Esophagus muscularis mucosa (tissue), 4 donors: Measurements from ENCODE around the gene STARD13. TPM values are rescaled to one million over a fixed set of nuclear protein-coding genes. Genes with fewer than 3 reads are reported as not detected.
A peak's percentile ranks its signal among the peaks of the same experiment; 100 is the strongest.

Experiments
- DNase-seq: peaks from one replicate; pipeline ENCODE4 v3.0.0-alpha.2; 2017; ENCODE audit errors: extremely low spot score
- H3K27ac ChIP-seq, 4 donors: fragments of 200-600 bp; sonication (generic); replicated peaks in 1 of 4; 1 replicate in 3 of 4; 2 replicates in 1 of 4; pipeline ENCODE4 v1.5.1; 2016 to 2019; ENCODE audit warnings: mild to moderate bottlenecking in 1 of 4
- H3K27me3 ChIP-seq, 4 donors: fragments of 200-600 bp; sonication (generic); one replicate each; pipeline versions ENCODE4 v1.5.1 to v1.6.0; 2016 to 2019
- H3K36me3 ChIP-seq, 4 donors: fragments of 200-600 bp; sonication (generic); one replicate each; pipeline ENCODE4 v1.5.1; 2016 to 2019
- H3K4me1 ChIP-seq, 4 donors: fragments of 200-600 bp; sonication (generic); one replicate each; pipeline ENCODE4 v1.5.1; 2016 to 2019
- H3K4me3 ChIP-seq, 4 donors: fragments of 200-600 bp; sonication (generic); 1 replicate in 2 of 4; 2 replicates in 2 of 4; pipeline ENCODE4 v1.5.1; 2016 to 2019; ENCODE audit warnings: mild to moderate bottlenecking in 4 of 4, moderate library complexity in 1 of 4
- H3K9me3 ChIP-seq, 4 donors: fragments of 200-600 bp; sonication (generic); 1 replicate in 3 of 4; 2 replicates in 1 of 4; pipeline ENCODE4 v1.5.1; 2016 to 2019
- EP300 ChIP-seq: sonication (generic); formaldehyde crosslinking; IDR thresholded peaks from one replicate; pipeline ENCODE4 v1.6.1; 2017; ENCODE audit warnings: antibody characterized with exemption
- POLR2A ChIP-seq: fragments of 450-650 bp; IDR thresholded peaks from one replicate; pipeline ENCODE4 v1.6.1; 2017; ENCODE audit warnings: antibody characterized with exemption, moderate library complexity, mild to moderate bottlenecking, low read depth
- POLR2AphosphoS5 ChIP-seq, 2 donors: sonication (generic); formaldehyde crosslinking; IDR thresholded peaks; one replicate each; pipeline ENCODE4 v1.6.1; 2017; ENCODE audit warnings: antibody characterized with exemption in 2 of 2
- WGBS: methylation state at CpG from one replicate; pipeline ENCODE4 v1.1.5; 2018; 5-methylcytosine and 5-hydroxymethylcytosine counted together
- intact Hi-C: fragments of 100-400 bp; cut with DNase I; formaldehyde crosslinking; loops from one replicate; pipeline ENCODE4 v1.15.1; 2023
- total RNA-seq, 4 donors: library from RNA; depleted of rRNA; stranded (reverse); fragments of >200 nt; gene quantifications; one replicate each; pipeline versions ENCODE4 v1.1.0 to v1.2.1, GENCODE V29; 2016
- TF ChIP-seq, protein P1 (sequence below), 3 experiments: fragments of 200-600 bp in 2 of 3; fragments of 450-650 bp in 1 of 3; sonication (generic) in 2 of 3; IDR thresholded peaks; one replicate each; pipeline ENCODE4 v1.5.1; 2017 to 2019; ENCODE audit warnings: antibody characterized with exemption in 3 of 3, mild to moderate bottlenecking in 2 of 3, moderate library complexity in 1 of 3

STARD13 gene
- total RNA-seq, 4 donors from 2014 or later, result 44.9 to 59.2 (median 56.2) TPM

GRCh38 chr13:33318744-33319143 is 33.2 kb upstream of the STARD13 start:
- Histone ChIP-seq H3K4me3 (no peak overlapping the region), H3K9me3 (no peaks in the 10 kb centered on the region), H3K36me3 (no peaks in the 10 kb centered on the region), H3K27ac (no peak overlapping the region), H3K27me3 (no peaks in the 10 kb centered on the region), H3K4me1 (peaks cover 7 to 24% (median 19%) of the 10 kb centered on the region in 4 donors)
- TF ChIP-seq POLR2A (no peak), POLR2AphosphoS5 (IDR thresholded peaks at IDR 0.05) (no peak), EP300 (no peak)
- TF ChIP-seq, protein P1, sequence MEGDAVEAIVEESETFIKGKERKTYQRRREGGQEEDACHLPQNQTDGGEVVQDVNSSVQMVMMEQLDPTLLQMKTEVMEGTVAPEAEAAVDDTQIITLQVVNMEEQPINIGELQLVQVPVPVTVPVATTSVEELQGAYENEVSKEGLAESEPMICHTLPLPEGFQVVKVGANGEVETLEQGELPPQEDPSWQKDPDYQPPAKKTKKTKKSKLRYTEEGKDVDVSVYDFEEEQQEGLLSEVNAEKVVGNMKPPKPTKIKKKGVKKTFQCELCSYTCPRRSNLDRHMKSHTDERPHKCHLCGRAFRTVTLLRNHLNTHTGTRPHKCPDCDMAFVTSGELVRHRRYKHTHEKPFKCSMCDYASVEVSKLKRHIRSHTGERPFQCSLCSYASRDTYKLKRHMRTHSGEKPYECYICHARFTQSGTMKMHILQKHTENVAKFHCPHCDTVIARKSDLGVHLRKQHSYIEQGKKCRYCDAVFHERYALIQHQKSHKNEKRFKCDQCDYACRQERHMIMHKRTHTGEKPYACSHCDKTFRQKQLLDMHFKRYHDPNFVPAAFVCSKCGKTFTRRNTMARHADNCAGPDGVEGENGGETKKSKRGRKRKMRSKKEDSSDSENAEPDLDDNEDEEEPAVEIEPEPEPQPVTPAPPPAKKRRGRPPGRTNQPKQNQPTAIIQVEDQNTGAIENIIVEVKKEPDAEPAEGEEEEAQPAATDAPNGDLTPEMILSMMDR (IDR thresholded peaks at IDR 0.05), result no peak
- WGBS, result 88% methylated on average over 2 of the region's 2 CpGs
- intact Hi-C loops, result no loop called here
- no peak for DNase-seq

DNA sequence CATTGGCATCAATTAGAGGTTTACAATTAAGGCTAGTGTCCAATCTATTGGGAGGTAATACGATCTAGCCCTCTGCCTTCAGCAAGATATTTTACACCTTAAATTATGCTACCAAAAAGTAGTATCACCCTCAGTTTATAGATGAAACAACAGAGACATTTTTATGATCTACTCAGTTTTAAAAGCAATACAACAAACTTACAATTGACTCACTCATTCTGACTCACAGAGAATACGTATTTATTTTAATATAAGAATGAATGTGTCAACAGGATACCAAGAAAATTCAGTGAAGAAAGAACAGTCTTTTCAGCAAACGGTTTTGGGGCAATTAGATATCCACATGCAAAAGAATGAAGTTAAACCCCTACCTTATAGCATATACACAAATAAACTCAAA is 32.5 kb upstream of the STARD13 start:
- TF ChIP-seq EP300, result no peak
- WGBS, result 94% methylated on average over 3 of the region's 3 CpGs
- no peak for DNase-seq
- peaks cover 0 to 23% (median 12%) of the 10 kb centered on the region in 4 donors for H3K4me1 ChIP-seq
- intact Hi-C loops, result no loop called here
- H3K27ac ChIP-seq, result no peak overlapping the region
- H3K36me3 ChIP-seq, result no peaks in the 10 kb centered on the region
- no peaks in the 10 kb centered on the region for H3K27me3 ChIP-seq
- no peak overlapping the region for H3K4me3 ChIP-seq
- H3K9me3 ChIP-seq, result no peaks in the 10 kb centered on the region

GRCh38 chr13:33316890-33317289 is 31.3 kb upstream of the STARD13 start:
- no peak for DNase-seq
- no peaks in the 10 kb centered on the region for H3K36me3 ChIP-seq
- H3K4me3 ChIP-seq, result no peak overlapping the region
- WGBS, result 91% methylated on average over 1 of the region's 1 CpG
- no peak overlapping the region for H3K27ac ChIP-seq
- H3K27me3 ChIP-seq, result no peaks in the 10 kb centered on the region
- peaks cover 7 to 20% (median 10%) of the 10 kb centered on the region in 4 donors for H3K4me1 ChIP-seq
- H3K9me3 ChIP-seq, result no peaks in the 10 kb centered on the region
- TF ChIP-seq EP300 (no peak), POLR2AphosphoS5 (IDR thresholded peaks at IDR 0.05) (no peak), POLR2A (no peak)
- TF ChIP-seq, protein P1 (IDR thresholded peaks at IDR 0.05), result no peak
- intact Hi-C loops, result no loop called here

DNA sequence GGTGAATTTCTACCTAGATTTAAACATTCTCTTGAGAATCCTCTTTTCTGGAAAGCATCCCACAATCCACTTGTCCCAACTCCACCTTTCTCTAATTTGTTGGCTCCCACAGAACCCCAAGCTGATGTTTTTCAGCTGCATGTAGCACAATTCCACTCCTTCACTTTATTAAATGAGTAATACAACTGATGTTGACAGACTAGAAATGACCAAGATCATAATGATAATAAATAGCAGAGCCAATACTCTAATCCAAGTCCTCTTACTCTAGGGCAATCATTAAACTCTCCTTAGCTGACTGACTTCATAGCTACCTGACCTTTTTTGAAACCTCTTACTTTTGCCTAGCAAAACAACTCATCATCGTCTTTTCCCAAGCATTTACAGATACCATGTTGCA is 27.9 kb upstream of the STARD13 start:
- Histone ChIP-seq H3K36me3 (no peaks in the 10 kb centered on the region), H3K4me1 (peaks cover 9 to 17% (median 11%) of the 10 kb centered on the region in 4 donors), H3K4me3 (no peak overlapping the region), H3K9me3 (no peaks in the 10 kb centered on the region), H3K27ac (peak overlapping the region in 1 of 4 donors; percentile 31), H3K27me3 (no peaks in the 10 kb centered on the region)
- WGBS, result 77% methylated on average over 1 of the region's 1 CpG
- intact Hi-C loops, result no loop called here
- DNase-seq, result no peak
- TF ChIP-seq POLR2A (no peak), EP300 (no peak), POLR2AphosphoS5 (IDR thresholded peaks at IDR 0.05) (no peak)
- TF ChIP-seq, protein P1 (IDR thresholded peaks at IDR 0.05), result no peak

- Histone ChIP-seq H3K27me3 (no peaks in the 10 kb centered on the region), H3K4me3 (no peak overlapping the region), H3K9me3 (no peaks in the 10 kb centered on the region), H3K27ac (peak overlapping the region in 1 of 4 donors; percentile 40), H3K4me1 (peaks cover 11 to 20% (median 15%) of the 10 kb centered on the region in 4 donors), H3K36me3 (no peaks in the 10 kb centered on the region)
- DNase-seq, result no peak
- intact Hi-C loops, result no loop called here
- no peak for TF ChIP-seq EP300
- no peak for TF ChIP-seq POLR2AphosphoS5 (IDR thresholded peaks at IDR 0.05)
- no peak for TF ChIP-seq POLR2A
- TF ChIP-seq, protein P1 (IDR thresholded peaks at IDR 0.05), result no peak
- whole genome bisulfite sequencing, result 44% methylated on average over 2 of the region's 2 CpGs
Measured at GRCh38 chr13:33312861-33313212, 27.3 kb upstream of the STARD13 start.
